ENCODE data around the gene KCNK10. TPM values are rescaled to one million over a fixed set of nuclear protein-coding genes. Genes with fewer than 3 reads are reported as not detected.
A peak's percentile ranks its signal among the peaks of the same experiment; 100 is the strongest.

The KCNK10 gene
- total RNA-seq, 1 experiment from 2014 or later, result not detected

- POLR2A ChIA-PET (ENCODE audit: low non-redundant PET), result no interaction called here
- CTCF ChIA-PET, result interaction anchor here (0.6 kb wide), 1 partner anchor 152 kb away, joined by 3 read pairs; no protein-coding TSS in a partner anchor
- no peak overlapping the region for H3K4me3 ChIP-seq (ENCODE audit: low read depth, low read length, poor library complexity, severe bottlenecking)
- H3K4me1 ChIP-seq (ENCODE audit: insufficient read depth, low read length, poor library complexity, severe bottlenecking), result no peaks in the 10 kb centered on the region
- no TSS peak for BruUV-seq (replicated peaks)
- DNase-seq (ENCODE audit: low spot score), result no peak
- no peaks in the 10 kb centered on the region for H3K36me3 ChIP-seq (ENCODE audit: insufficient read depth, low read length, poor library complexity, severe bottlenecking)
- H3K27ac ChIP-seq (ENCODE audit: low read depth, low read length, poor library complexity, severe bottlenecking), result no peak overlapping the region
- peaks cover 65% of the 10 kb centered on the region for H3K27me3 ChIP-seq (replicated peaks; ENCODE audit: insufficient read depth, low read depth, low read length, poor library complexity)
- intact Hi-C loops (cut with micrococcal nuclease; ENCODE audit: unreplicated experiment), result no loop called here
- no peak for TF ChIP-seq CTCF (conservative IDR thresholded peaks at IDR 0.05; ENCODE audit: low read depth, low read length)
- no peaks in the 10 kb centered on the region for H3K9me3 ChIP-seq (ENCODE audit: low read depth, low read length, poor library complexity, severe bottlenecking)
Measured at GRCh38 chr14:88333036-88333435, 10.0 kb upstream of the KCNK10 start.

- TF ChIP-seq EZH2 (IDR thresholded peaks at IDR 0.05; ENCODE audit: borderline replicate concordance, low read depth, low read length, poor library complexity, severe bottlenecking) (no peak), CTCF (conservative IDR thresholded peaks at IDR 0.05; ENCODE audit: low read depth, low read length) (no peak)
- H3K27me3 ChIP-seq (replicated peaks; ENCODE audit: insufficient read depth, low read depth, low read length, poor library complexity), result peaks cover 87% of the 10 kb centered on the region
- H3K9me3 ChIP-seq (ENCODE audit: low read depth, low read length, poor library complexity, severe bottlenecking), result no peaks in the 10 kb centered on the region
- no peak overlapping the region for H3K4me3 ChIP-seq (ENCODE audit: low read depth, low read length, poor library complexity, severe bottlenecking)
- no peaks in the 10 kb centered on the region for H3K4me1 ChIP-seq (ENCODE audit: insufficient read depth, low read length, poor library complexity, severe bottlenecking)
- POLR2A ChIA-PET (ENCODE audit: low non-redundant PET), result no interaction called here
- no peaks in the 10 kb centered on the region for H3K36me3 ChIP-seq (ENCODE audit: insufficient read depth, low read length, poor library complexity, severe bottlenecking)
- intact Hi-C loops (cut with micrococcal nuclease; ENCODE audit: unreplicated experiment), result no loop called here
- no peak for DNase-seq (ENCODE audit: low spot score)
- CTCF ChIA-PET, result no interaction called here
- no peak overlapping the region for H3K27ac ChIP-seq (ENCODE audit: low read depth, low read length, poor library complexity, severe bottlenecking)
- BruUV-seq (replicated peaks), result no TSS peak
Measured at GRCh38 chr14:88327497-88327896, 4.4 kb upstream of the KCNK10 start.

DNA sequence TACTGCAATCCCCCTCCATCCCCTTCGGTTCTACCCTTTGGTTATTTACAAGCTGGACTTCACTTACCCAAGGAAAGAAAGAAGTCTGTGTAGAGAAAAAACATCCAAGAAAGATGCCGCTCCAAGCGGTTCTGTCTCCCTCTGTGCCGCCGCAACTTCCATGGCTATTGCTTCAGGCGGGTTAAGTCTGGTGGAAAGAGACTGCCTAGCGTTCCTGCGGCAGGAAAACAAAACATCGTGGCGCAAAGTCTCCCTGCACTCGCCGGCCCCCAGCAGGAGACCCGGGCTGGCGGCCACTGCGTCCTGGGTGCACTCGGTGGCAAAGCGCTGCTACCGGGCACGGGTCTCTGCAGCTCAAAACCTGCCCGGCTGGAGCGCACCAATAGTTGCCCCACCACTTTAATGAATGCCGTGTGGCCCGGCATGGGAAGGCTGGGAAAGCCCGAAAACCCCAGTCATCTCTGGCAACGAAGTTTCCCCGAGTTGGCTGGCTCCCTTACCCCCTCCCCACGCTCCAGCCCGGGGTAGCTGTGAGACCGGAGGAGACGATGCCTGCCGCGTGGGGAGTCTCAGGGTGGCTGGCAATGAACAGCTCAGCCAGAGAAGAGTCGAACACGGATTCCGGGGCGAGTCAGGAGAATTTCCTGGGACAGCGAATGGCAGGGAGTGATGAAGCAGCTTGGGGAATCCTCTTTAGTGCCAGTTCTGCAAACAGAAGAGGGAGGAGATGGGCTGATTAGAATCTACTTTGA, 3.5 kb upstream of the KCNK10 start:
- intact Hi-C loops (cut with micrococcal nuclease; ENCODE audit: unreplicated experiment), result no loop called here
- no TSS peak for BruUV-seq (replicated peaks)

More for the DNA sequence above, 3.5 kb upstream of the KCNK10 start:
- H3K27ac ChIP-seq (ENCODE audit: low read depth, low read length, poor library complexity, severe bottlenecking), result no peak overlapping the region
- CTCF ChIA-PET, result no interaction called here
- DNase-seq (ENCODE audit: low spot score), result no peak
- H3K27me3 ChIP-seq (replicated peaks; ENCODE audit: insufficient read depth, low read depth, low read length, poor library complexity), result peaks cover 91% of the 10 kb centered on the region
- no peaks in the 10 kb centered on the region for H3K4me1 ChIP-seq (ENCODE audit: insufficient read depth, low read length, poor library complexity, severe bottlenecking)
- H3K9me3 ChIP-seq (ENCODE audit: low read depth, low read length, poor library complexity, severe bottlenecking), result no peaks in the 10 kb centered on the region
- POLR2A ChIA-PET (ENCODE audit: low non-redundant PET), result no interaction called here
- peak; percentile 63 for TF ChIP-seq EZH2 (IDR thresholded peaks at IDR 0.05; ENCODE audit: borderline replicate concordance, low read depth, low read length, poor library complexity, severe bottlenecking)
- TF ChIP-seq CTCF (conservative IDR thresholded peaks at IDR 0.05; ENCODE audit: low read depth, low read length), result no peak
- H3K36me3 ChIP-seq (ENCODE audit: insufficient read depth, low read length, poor library complexity, severe bottlenecking), result no peaks in the 10 kb centered on the region
- H3K4me3 ChIP-seq (ENCODE audit: low read depth, low read length, poor library complexity, severe bottlenecking), result no peak overlapping the region
